Measurements from ENCODE around the gene NEURL3. TPM values are rescaled to one million over a fixed set of nuclear protein-coding genes. Genes with fewer than 3 reads are reported as not detected.

Gene NEURL3
- total RNA-seq, 2 experiments from 2014 or later = 0.48 to 0.57 TPM

DNA sequence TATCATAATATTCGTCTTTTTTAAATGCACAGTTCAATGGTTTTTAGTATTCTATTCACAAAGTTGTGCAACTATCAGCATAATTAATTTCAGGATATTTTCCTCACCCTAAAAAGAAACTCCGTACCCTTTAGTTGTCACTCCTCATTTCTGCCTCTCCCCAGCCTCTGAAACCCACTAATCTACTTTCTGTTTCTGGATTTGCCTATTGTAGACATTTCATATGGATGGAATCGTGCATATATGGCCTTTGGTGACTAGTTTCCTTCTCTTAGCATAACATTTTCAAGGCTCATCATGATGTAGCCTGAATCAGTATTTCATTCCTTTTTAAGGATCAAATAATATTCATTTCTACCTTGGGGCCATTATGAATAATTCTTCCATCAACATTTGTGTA is 18.5 kb downstream of the NEURL3 start:
- Mint-ChIP-seq H3K4me3 (peak overlapping the region; percentile 97), H3K36me3 (ENCODE audit: low read depth) (peaks cover 15% of the 10 kb centered on the region), H3K27ac (peak overlapping the region; percentile 99), H3K4me1 (ENCODE audit: low read depth) (peaks cover 50% of the 10 kb centered on the region), H3K9me3 (peaks cover 2% of the 10 kb centered on the region), H3K27me3 (ENCODE audit: low read depth) (no peaks in the 10 kb centered on the region)
- CTCF ChIA-PET = interaction anchor here (0.6 to 1.9 kb wide), 3 partner anchors 8 to 79 kb away, joined by 3 to 11 read pairs (median 9); no protein-coding TSS in a partner anchor
- DNase-seq = no peak
- intact Hi-C loops (cut with micrococcal nuclease) = loop anchor here (1.0 to 5.0 kb wide), 13 partner anchors 9 to 338 kb away; partner anchors contain the start of genes CIAO1, NCAPH, SNRNP200 and STARD7

GRCh38 chr2:96485751-96486651 is 19.2 kb downstream of the NEURL3 start:
- CTCF ChIA-PET = interaction anchor here (1.7 kb wide), 1 partner anchor 23 kb away, joined by 9 read pairs; no protein-coding TSS in a partner anchor
- H3K27me3 Mint-ChIP-seq (ENCODE audit: low read depth) = no peaks in the 10 kb centered on the region

GRCh38 chr2:96485350-96485749 is 19.8 kb downstream of the NEURL3 start:
- H3K27ac Mint-ChIP-seq = peak overlapping the region; percentile 99
- CTCF ChIA-PET = interaction anchor here (0.9 to 2.1 kb wide), 4 partner anchors 15 to 78 kb away, joined by 3 to 9 read pairs (median 5); no protein-coding TSS in a partner anchor
- peaks cover 48% of the 10 kb centered on the region for H3K4me1 Mint-ChIP-seq (ENCODE audit: low read depth)
- DNase-seq = peak; percentile 32
- H3K4me3 Mint-ChIP-seq = peak overlapping the region; percentile 97
- intact Hi-C loops (cut with micrococcal nuclease) = loop anchor here (5.0 kb wide), 3 partner anchors 148 to 218 kb away; partner anchors contain the start of genes CIAO1, NCAPH, SNRNP200 and TMEM127
- H3K36me3 Mint-ChIP-seq (ENCODE audit: low read depth) = peaks cover 15% of the 10 kb centered on the region
- H3K9me3 Mint-ChIP-seq = peaks cover under 1% of the 10 kb centered on the region
- no peaks in the 10 kb centered on the region for H3K27me3 Mint-ChIP-seq (ENCODE audit: low read depth)

More at GRCh38 chr2:96485751-96486651, 19.2 kb downstream of the NEURL3 start:
- peak; percentile 94 for DNase-seq
- intact Hi-C loops (cut with micrococcal nuclease) = loop anchor here (1.0 to 5.0 kb wide), 13 partner anchors 9 to 337 kb away; partner anchors contain the start of genes CIAO1, NCAPH, SNRNP200 and STARD7
- H3K4me3 Mint-ChIP-seq = peak overlapping the region; percentile 97
- peaks cover 2% of the 10 kb centered on the region for H3K9me3 Mint-ChIP-seq
- H3K27ac Mint-ChIP-seq = peak overlapping the region; percentile 99
- peaks cover 15% of the 10 kb centered on the region for H3K36me3 Mint-ChIP-seq (ENCODE audit: low read depth)
- H3K4me1 Mint-ChIP-seq (ENCODE audit: low read depth) = peaks cover 49% of the 10 kb centered on the region

DNA sequence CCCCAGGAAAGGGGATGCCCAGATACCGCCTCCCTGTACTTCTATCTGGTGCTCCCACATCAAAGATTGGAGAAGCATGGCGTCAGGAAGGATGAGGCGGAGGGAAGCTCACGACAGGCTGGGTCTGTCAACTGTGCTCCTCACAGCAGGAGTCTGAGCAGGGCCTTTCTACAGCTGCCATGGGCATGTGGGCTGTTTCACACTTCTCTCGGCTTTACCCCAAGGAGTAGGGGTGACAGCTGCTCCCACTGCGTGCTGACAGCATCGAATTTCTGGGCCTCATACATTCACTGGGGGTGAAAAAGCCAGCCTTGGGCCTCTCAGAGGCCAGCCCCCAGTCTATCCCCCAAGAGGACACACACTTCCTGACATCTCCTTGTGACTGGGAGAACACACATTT is 21.1 kb downstream of the NEURL3 start:
- DNase-seq = no peak
- Mint-ChIP-seq H3K4me3 (no peak overlapping the region), H3K36me3 (ENCODE audit: low read depth) (peaks cover 15% of the 10 kb centered on the region), H3K4me1 (ENCODE audit: low read depth) (peaks cover 37% of the 10 kb centered on the region), H3K27me3 (ENCODE audit: low read depth) (no peaks in the 10 kb centered on the region), H3K27ac (peak overlapping the region; percentile 99), H3K9me3 (no peaks in the 10 kb centered on the region)
- CTCF ChIA-PET = interaction anchor here (0.9 to 2.1 kb wide), 5 partner anchors 14 to 164 kb away, joined by 3 to 7 read pairs (median 4); no protein-coding TSS in a partner anchor
- intact Hi-C loops (cut with micrococcal nuclease) = no loop called here

DNA sequence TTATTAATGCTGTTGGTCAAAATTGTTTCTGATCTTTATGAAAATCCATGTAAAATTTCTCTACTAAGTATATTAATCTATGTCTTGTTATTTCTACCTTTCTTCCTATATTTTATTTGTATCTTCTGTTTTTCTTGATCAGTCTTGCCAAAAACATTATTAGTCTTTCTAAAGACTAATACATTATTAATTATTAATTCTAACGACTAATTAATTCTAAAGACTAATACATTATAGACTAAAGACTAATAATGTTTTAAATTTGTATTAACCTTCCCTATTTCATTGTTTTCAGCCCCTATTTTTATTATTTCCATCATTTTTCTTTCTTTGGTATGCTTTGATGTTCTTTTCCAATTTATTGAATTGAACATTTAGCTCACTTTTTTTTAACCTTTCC is 27.7 kb downstream of the NEURL3 start:
- DNase-seq = no peak
- CTCF ChIA-PET = no interaction called here
- no peak overlapping the region for H3K4me3 Mint-ChIP-seq
- intact Hi-C loops (cut with micrococcal nuclease) = no loop called here
- no peak overlapping the region for H3K27ac Mint-ChIP-seq
- no peaks in the 10 kb centered on the region for H3K4me1 Mint-ChIP-seq (ENCODE audit: low read depth)
- no peaks in the 10 kb centered on the region for H3K36me3 Mint-ChIP-seq (ENCODE audit: low read depth)
- no peaks in the 10 kb centered on the region for H3K27me3 Mint-ChIP-seq (ENCODE audit: low read depth)
- H3K9me3 Mint-ChIP-seq = no peaks in the 10 kb centered on the region

DNA sequence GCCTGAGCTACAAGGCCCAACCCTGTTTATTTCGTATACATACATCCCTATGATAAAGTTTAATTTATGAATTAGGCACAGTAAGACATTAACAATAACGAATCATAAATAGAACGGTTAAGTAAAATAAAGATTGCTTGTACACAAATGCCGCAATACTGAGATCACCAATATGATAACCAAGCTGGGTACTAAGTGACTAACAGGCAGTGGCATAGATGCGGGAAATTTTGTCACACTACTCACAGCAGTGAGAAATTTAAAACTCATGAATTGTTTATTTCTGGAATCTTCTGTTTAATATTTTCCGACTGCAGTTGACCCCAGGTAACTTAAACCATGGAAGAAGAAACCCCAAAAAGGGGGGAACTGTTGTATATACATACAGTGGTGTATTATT is 33.4 kb downstream of the NEURL3 start:
- H3K9me3 Mint-ChIP-seq = no peaks in the 10 kb centered on the region
- no peak overlapping the region for H3K27ac Mint-ChIP-seq
- H3K27me3 Mint-ChIP-seq (ENCODE audit: low read depth) = peaks cover 7% of the 10 kb centered on the region
- intact Hi-C loops (cut with micrococcal nuclease) = loop anchor here (2.0 to 5.0 kb wide), 2 partner anchors 15 to 64 kb away; no protein-coding TSS in a partner anchor
- CTCF ChIA-PET = interaction anchor here (0.7 to 0.8 kb wide), 3 partner anchors 39 to 122 kb away, joined by 3 to 4 read pairs (median 3); no protein-coding TSS in a partner anchor
- no peaks in the 10 kb centered on the region for H3K36me3 Mint-ChIP-seq (ENCODE audit: low read depth)
- no peak for DNase-seq
- no peak overlapping the region for H3K4me3 Mint-ChIP-seq
- H3K4me1 Mint-ChIP-seq (ENCODE audit: low read depth) = peaks cover 7% of the 10 kb centered on the region

- Mint-ChIP-seq H3K27me3 (ENCODE audit: low read depth) (peaks cover 7% of the 10 kb centered on the region), H3K27ac (no peak overlapping the region), H3K36me3 (ENCODE audit: low read depth) (no peaks in the 10 kb centered on the region), H3K9me3 (no peaks in the 10 kb centered on the region), H3K4me3 (no peak overlapping the region), H3K4me1 (ENCODE audit: low read depth) (peaks cover 7% of the 10 kb centered on the region)
- CTCF ChIA-PET = interaction anchor here (1.1 to 1.3 kb wide), 4 partner anchors 10 to 77 kb away, joined by 3 to 4 read pairs (median 3); no protein-coding TSS in a partner anchor
- intact Hi-C loops (cut with micrococcal nuclease) = loop anchor here (1.0 to 5.0 kb wide), 3 partner anchors 16 to 63 kb away; no protein-coding TSS in a partner anchor
- DNase-seq = peak; percentile 64
Measured at GRCh38 chr2:96470636-96471035, 34.5 kb downstream of the NEURL3 start.

DNA sequence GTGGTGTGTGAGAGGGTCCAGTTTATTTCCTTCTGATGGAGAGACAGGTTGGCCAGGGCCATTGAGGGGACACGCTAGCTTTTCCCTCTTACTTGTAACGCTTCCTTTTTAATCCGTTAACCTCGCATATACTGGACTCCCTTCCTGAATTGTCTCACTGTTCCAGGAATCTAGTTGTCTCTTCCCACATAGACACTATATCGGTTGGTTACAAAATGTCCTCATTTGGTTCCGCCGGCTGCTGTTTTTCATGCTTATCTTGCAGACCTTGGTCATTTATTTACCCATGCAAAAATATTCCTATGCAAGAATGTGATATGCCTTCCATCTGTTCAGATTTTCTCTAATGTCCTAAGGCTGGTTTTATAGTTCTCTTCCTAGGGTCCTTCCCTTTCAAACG is 35.0 kb downstream of the NEURL3 start:
- Mint-ChIP-seq H3K36me3 (ENCODE audit: low read depth) (no peaks in the 10 kb centered on the region), H3K9me3 (no peaks in the 10 kb centered on the region), H3K4me3 (no peak overlapping the region), H3K27me3 (ENCODE audit: low read depth) (peaks cover 7% of the 10 kb centered on the region), H3K4me1 (ENCODE audit: low read depth) (peaks cover 7% of the 10 kb centered on the region), H3K27ac (no peak overlapping the region)
- CTCF ChIA-PET = interaction anchor here (0.7 to 2.9 kb wide), 10 partner anchors 10 to 493 kb away, joined by 3 to 19 read pairs (median 3); no protein-coding TSS in a partner anchor
- no peak for DNase-seq
- intact Hi-C loops (cut with micrococcal nuclease) = loop anchor here (1.0 to 5.0 kb wide), 3 partner anchors 17 to 63 kb away; no protein-coding TSS in a partner anchor

- Mint-ChIP-seq H3K36me3 (ENCODE audit: low read depth) (no peaks in the 10 kb centered on the region), H3K27ac (no peak overlapping the region), H3K9me3 (no peaks in the 10 kb centered on the region), H3K4me3 (no peak overlapping the region), H3K27me3 (ENCODE audit: low read depth) (peaks cover 7% of the 10 kb centered on the region), H3K4me1 (ENCODE audit: low read depth) (peaks cover 7% of the 10 kb centered on the region)
- CTCF ChIA-PET = interaction anchor here (0.9 to 2.9 kb wide), 6 partner anchors 41 to 85 kb away, joined by 3 to 19 read pairs (median 4); no protein-coding TSS in a partner anchor
- DNase-seq = no peak
- intact Hi-C loops (cut with micrococcal nuclease) = no loop called here
Measured at GRCh38 chr2:96468904-96469303, 36.3 kb downstream of the NEURL3 start.

- no peak for DNase-seq
- H3K27me3 Mint-ChIP-seq (ENCODE audit: low read depth) = no peaks in the 10 kb centered on the region
- no peak overlapping the region for H3K27ac Mint-ChIP-seq
- H3K4me1 Mint-ChIP-seq (ENCODE audit: low read depth) = no peaks in the 10 kb centered on the region
- peaks cover 2% of the 10 kb centered on the region for H3K36me3 Mint-ChIP-seq (ENCODE audit: low read depth)
- intact Hi-C loops (cut with micrococcal nuclease) = no loop called here
- CTCF ChIA-PET = interaction anchor here (0.6 kb wide), 1 partner anchor 53 kb away, joined by 7 read pairs; no protein-coding TSS in a partner anchor
- H3K9me3 Mint-ChIP-seq = peaks cover 4% of the 10 kb centered on the region
- H3K4me3 Mint-ChIP-seq = no peak overlapping the region
Measured at GRCh38 chr2:96464651-96465050, 40.5 kb downstream of the NEURL3 start.

DNA sequence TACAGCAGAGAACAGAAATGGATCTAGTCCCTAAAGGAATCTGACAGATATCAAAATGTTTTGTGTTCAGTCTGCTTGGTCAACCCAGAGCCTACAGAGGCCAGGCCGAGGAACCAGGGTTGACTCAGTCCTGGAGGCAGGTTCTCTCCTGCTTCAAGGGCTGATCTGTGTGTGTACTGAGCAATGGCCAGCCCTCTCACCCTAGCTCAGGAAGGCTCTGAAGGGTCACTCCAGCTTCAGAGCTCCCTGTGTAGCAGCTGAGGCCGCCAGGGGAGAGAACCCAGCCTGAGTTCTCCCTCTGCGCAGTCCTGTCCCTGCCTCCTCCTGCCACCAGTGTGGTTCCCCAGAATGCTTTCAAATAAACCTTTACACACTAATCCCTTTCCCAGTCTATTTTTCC is 41.1 kb downstream of the NEURL3 start:
- CTCF ChIA-PET = interaction anchor here (0.6 kb wide), 1 partner anchor 54 kb away, joined by 7 read pairs; no protein-coding TSS in a partner anchor
- Mint-ChIP-seq H3K27me3 (ENCODE audit: low read depth) (no peaks in the 10 kb centered on the region), H3K9me3 (peaks cover 9% of the 10 kb centered on the region), H3K27ac (no peak overlapping the region), H3K36me3 (ENCODE audit: low read depth) (peaks cover 6% of the 10 kb centered on the region), H3K4me1 (ENCODE audit: low read depth) (no peaks in the 10 kb centered on the region), H3K4me3 (no peak overlapping the region)
- intact Hi-C loops (cut with micrococcal nuclease) = no loop called here
- no peak for DNase-seq

GRCh38 chr2:96463119-96463518 is 42.0 kb downstream of the NEURL3 start:
- Mint-ChIP-seq H3K36me3 (ENCODE audit: low read depth) (peaks cover 6% of the 10 kb centered on the region), H3K4me3 (no peak overlapping the region), H3K4me1 (ENCODE audit: low read depth) (no peaks in the 10 kb centered on the region), H3K27ac (no peak overlapping the region), H3K9me3 (peaks cover 9% of the 10 kb centered on the region), H3K27me3 (ENCODE audit: low read depth) (no peaks in the 10 kb centered on the region)
- CTCF ChIA-PET = interaction anchor here (0.8 kb wide), 1 partner anchor 56 kb away, joined by 5 read pairs; no protein-coding TSS in a partner anchor
- intact Hi-C loops (cut with micrococcal nuclease) = no loop called here
- DNase-seq = no peak
